Epidermal melanocyte (primary cell): ENCODE data around the gene ATOH7.
"Not testable (repeated sequence)": the region's sequence is repeated elsewhere in the genome, so short reads cannot be mapped to it uniquely, and the experiment has no call there.

ENCODE experiments used
- DNase-seq: peaks from one replicate; pipeline ENCODE4 v3.0.0; 2011; ENCODE audit warnings: low spot score; ENCODE audit not compliant: insufficient read length

Gene ATOH7

GRCh38 chr10:68237173-68237572 lies 5.3 kb upstream of the ATOH7 start:
- no peak for DNase-seq

GRCh38 chr10:68235581-68235980 lies 3.7 kb upstream of the ATOH7 start:
- DNase-seq, result no peak

GRCh38 chr10:68235111-68235510 lies 3.2 kb upstream of the ATOH7 start:
- no peak for DNase-seq

- DNase-seq, result no peak
These were observed 1.1 kb upstream of the ATOH7 start for GRCh38 chr10:68233046-68233445.

GRCh38 chr10:68231106-68231816 lies 652 bp downstream of the ATOH7 start:
- peak; percentile 88 for DNase-seq

- DNase-seq, result no peak
These were observed 1.6 kb downstream of the ATOH7 start for GRCh38 chr10:68230268-68230667.

- DNase-seq, result no peak
These were observed 7.1 kb downstream of the ATOH7 start for GRCh38 chr10:68224810-68225209.

GRCh38 chr10:68223535-68224165 lies 8.3 kb downstream of the ATOH7 start:
- DNase-seq, result no peak

GRCh38 chr10:68222391-68222790 lies 9.5 kb downstream of the ATOH7 start:
- DNase-seq, result no peak

GRCh38 chr10:68221196-68221595 lies 10.7 kb downstream of the ATOH7 start:
- DNase-seq, result no peak

GRCh38 chr10:68218786-68219185 lies 13.1 kb downstream of the ATOH7 start:
- DNase-seq, result no peak

GRCh38 chr10:68212721-68213352 lies 19.1 kb downstream of the ATOH7 start:
- DNase-seq, result peak; percentile 44

- DNase-seq, result no peak
These were observed 20.2 kb downstream of the ATOH7 start for GRCh38 chr10:68211669-68212068.

- DNase-seq, result peak; percentile 63
These were observed 23.4 kb downstream of the ATOH7 start for GRCh38 chr10:68208424-68209042.

- DNase-seq, result no peak
These were observed 29.0 kb downstream of the ATOH7 start for GRCh38 chr10:68202960-68203353.

GRCh38 chr10:68196701-68197100 lies 35.2 kb downstream of the ATOH7 start:
- no peak for DNase-seq

- not testable (repeated sequence) for DNase-seq
These were observed 36.1 kb downstream of the ATOH7 start for GRCh38 chr10:68195776-68196175.

- DNase-seq, result no peak
These were observed 37.6 kb downstream of the ATOH7 start for GRCh38 chr10:68194290-68194689.

GRCh38 chr10:68192113-68192512 lies 39.8 kb downstream of the ATOH7 start:
- no peak for DNase-seq

- no peak for DNase-seq
These were observed 43.1 kb downstream of the ATOH7 start for GRCh38 chr10:68188835-68189234.

- DNase-seq, result no peak
These were observed 46.8 kb downstream of the ATOH7 start for GRCh38 chr10:68185085-68185484.

- no peak for DNase-seq
These were observed 47.4 kb downstream of the ATOH7 start for GRCh38 chr10:68184546-68184945.
